ENCODE measurements around the gene TBC1D10B. TPM values are rescaled to one million over a fixed set of nuclear protein-coding genes. Genes with fewer than 3 reads are reported as not detected.

The TBC1D10B gene
- total and polyA plus RNA-seq, 9 of the 15 experiments (the other 6 are each of a cell fraction or from before 2014, with no cell fraction given): 2.2 to 55.4 (median 17.5) TPM

DNA sequence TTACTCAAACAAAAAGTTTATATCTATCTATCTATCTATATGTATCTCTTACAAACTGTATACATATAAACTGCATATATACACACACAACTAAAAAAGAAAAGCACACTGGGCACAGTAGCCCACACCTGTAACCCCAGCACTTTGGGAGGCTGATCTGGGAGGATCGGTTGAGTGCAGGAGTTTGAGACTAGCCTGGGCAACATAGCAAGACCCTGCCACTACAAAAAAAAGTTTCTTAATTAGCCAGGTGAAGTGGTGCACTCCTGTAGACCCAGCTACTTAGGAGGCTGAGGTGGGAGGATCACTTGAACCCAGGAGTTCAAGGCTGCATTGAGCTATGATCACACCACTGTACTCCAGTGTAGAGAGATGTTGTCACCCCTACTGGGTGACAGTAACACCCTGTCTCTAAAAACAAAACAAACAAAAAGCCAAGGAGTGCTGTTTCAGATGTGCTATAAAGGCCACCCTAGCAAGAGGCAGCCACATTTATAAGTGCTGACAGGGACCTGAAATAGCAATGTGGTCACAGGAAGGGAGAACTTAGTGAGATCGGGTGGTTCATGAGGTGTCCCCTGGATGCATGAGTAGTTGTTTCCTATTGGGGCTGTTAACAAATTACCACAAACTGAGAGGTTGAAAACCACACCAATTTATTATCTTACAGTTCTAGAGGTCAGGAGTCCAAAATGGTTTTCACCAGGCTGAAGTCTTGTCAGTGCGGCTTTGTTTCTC is 20.0 kb downstream of the TBC1D10B start (continued):
- TF ChIP-seq, protein P1, sequence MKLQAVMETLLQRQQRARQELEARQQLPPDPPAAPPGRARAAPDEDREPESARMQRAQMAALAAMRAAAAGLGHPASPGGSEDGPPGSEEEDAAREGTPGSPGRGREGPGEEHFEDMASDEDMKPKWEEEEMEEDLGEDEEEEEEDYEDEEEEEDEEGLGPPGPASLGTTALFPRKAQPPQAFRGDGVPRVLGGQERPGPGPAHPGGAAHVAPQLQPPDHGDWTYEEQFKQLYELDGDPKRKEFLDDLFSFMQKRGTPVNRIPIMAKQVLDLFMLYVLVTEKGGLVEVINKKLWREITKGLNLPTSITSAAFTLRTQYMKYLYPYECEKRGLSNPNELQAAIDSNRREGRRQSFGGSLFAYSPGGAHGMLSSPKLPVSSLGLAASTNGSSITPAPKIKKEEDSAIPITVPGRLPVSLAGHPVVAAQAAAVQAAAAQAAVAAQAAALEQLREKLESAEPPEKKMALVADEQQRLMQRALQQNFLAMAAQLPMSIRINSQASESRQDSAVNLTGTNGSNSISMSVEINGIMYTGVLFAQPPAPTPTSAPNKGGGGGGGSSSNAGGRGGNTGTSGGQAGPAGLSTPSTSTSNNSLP (IDR thresholded peaks at IDR 0.05; ENCODE audit: borderline replicate concordance, low read depth, low read length): no peak
- TF ChIP-seq ZNF830 (CRISPR knock-in tag; IDR thresholded peaks at IDR 0.05) (no peak), ZNF699 (CRISPR knock-in tag; IDR thresholded peaks at IDR 0.05; ENCODE audit: insufficient replicate concordance) (no peak), FOXJ2 (tag; IDR thresholded peaks at IDR 0.05) (no peak)

DNA sequence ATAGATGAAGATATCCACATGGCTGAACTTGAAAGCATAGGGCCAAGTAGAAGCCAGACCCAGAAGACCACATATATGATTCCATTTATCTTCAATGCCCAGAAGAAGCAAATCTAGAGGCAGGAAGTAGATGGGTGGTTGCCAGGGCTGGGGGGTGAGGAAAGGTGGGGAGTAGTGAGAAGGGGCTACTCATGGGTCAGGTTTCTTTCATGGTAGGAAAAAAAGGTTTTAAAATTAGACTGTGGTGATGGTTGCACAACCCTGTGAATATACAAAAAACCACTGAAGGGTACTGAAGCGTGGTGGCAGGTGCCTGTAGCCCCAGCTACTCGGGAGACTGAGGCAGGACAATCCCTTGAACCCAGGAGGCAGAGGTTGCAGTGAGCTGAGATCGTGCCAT is 20.6 kb downstream of the TBC1D10B start:
- ATAC-seq: no peak
- FAIRE-seq: no peak
- ChIA-PET CTCF (ENCODE audit: low intra/inter-chr PET ratio) (no interaction called here), POLR2A (interaction anchor here (0.6 to 1.3 kb wide), 2 partner anchors 21 to 507 kb away, joined by 3 to 4 read pairs; no protein-coding TSS in a partner anchor)
- Histone ChIP-seq H3K9me1 (ENCODE audit: control insufficient read depth, insufficient read depth, low read length) (no peaks in the 10 kb centered on the region), H3K27ac (ENCODE audit: extremely low read depth, low read depth, low read length) (no peak overlapping the region), H3K4me2 (ENCODE audit: insufficient read depth, low read length) (no peak overlapping the region), H3K9ac (ENCODE audit: insufficient read depth in 1 of 2, low read depth in 2 of 2, low read length in 2 of 2) (0 out of 4 replicates have a peak overlapping the region, but pooled peaks of 1 of the 2 experiments have one; percentile 8), H3K9me3 (replicated peaks; ENCODE audit: control insufficient read depth, insufficient read depth, low read depth, low read length) (no peaks in the 10 kb centered on the region), H3K27me3 (ENCODE audit: control insufficient read depth in 2 of 2, insufficient read depth in 2 of 2, low read length in 2 of 2) (no peaks in the 10 kb centered on the region), H2AFZ (ENCODE audit: low read depth, low read length) (no peak overlapping the region), H3K79me2 (ENCODE audit: control insufficient read depth, insufficient read depth, low read length) (peaks cover 18% of the 10 kb centered on the region), H3K4me3 (no peak overlapping the region), H4K20me1 (replicated peaks; ENCODE audit: control insufficient read depth, insufficient read depth, low read length) (no peaks in the 10 kb centered on the region), H3K4me1 (replicated peaks in 1 of 2; ENCODE audit: control insufficient read depth in 2 of 2, insufficient read depth in 2 of 2, low read length in 2 of 2) (peaks cover 6 to 20% of the 10 kb centered on the region in 2 experiments; a peak in 4 of 5 replicates), H3K36me3 (ENCODE audit: control insufficient read depth, insufficient read depth, low read length) (peaks cover 39% of the 10 kb centered on the region; the same call in 2 of the 3 replicates)
- TF ChIP-seq MCM3 (IDR thresholded peaks at IDR 0.05): no peak
- 0 out of 2 replicates have a peak, but pooled peaks have one; percentile 7 for TF ChIP-seq CEBPB (tag; IDR thresholded peaks at IDR 0.05)
- 60% methylated on average over 3 of the region's 3 CpGs for WGBS (ENCODE audit: insufficient coverage, low coverage, missing lambda C conversion rate)
- in situ Hi-C loops (cut with MboI) (loop anchor here (25.0 kb wide), 1 partner anchor 887 kb away; the partner anchor contains the start of genes BOLA2, SLX1B and SULT1A4), intact Hi-C loops (cut with micrococcal nuclease) (no loop called here)
- no peak for DNase-seq (ENCODE audit: extremely low read depth in 1 of 4, low spot score in 3 of 4)
- no TSS peak for BruUV-seq (replicated peaks)

Data from K562 (cell line).